Stimulated activated CD4-positive, alpha-beta T cell treated with anti-CD3 and anti-CD28 coated beads, Interleukin-1b, Interleukin-23, amount 100 ng/mL, for 48 hours (primary cell): Measurements from ENCODE around the gene DCDC2.
"Not testable (repeated sequence)": the region's sequence is repeated elsewhere in the genome, so short reads cannot be mapped to it uniquely, and the experiment has no call there.

Source experiments
- DNase-seq: peaks from one replicate; pipeline ENCODE4 v3.0.0-alpha.2; 2020

Gene DCDC2

DNA sequence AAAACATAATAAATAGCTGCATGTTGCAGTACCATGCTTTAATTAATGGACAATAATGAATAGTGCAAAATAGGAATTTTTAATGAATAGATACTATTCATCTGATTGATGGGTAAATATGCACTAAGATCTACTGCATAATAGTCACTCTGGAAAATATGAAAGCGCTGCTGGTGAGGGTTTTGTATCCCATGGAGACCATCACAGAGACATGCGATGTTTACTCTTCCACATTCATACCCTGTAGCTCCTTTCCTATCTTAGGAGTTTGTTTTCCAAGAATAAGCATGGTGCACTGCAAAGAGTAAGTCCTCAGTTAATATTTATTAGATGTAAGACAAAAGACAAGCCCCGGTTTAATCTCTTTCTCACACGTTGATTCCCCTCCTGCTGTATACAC lies 150.4 kb downstream of the DCDC2 start:
- no peak for DNase-seq

DNA sequence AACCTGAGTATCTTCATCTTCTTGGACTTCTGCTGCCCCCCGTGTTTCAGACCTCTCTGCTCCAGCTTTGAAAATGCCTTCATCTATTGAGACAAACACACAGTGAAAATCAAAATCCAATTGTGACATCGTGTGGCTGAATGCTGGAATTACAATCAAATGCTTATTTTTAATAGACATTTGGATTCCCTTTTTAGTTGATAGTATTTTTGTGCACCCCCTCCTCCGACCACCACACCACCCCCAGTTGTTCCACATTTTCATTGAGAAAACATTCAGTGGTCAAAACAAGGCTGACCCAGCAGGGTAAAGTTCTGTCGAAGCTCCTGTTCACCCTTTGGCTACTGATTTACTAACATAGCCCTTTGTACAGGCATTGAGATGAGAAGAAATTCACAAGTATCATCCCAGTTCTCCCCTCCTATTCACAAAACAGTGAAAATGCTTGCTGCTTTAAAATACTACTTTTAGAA lies 152.8 kb downstream of the DCDC2 start:
- DNase-seq: no peak

DNA sequence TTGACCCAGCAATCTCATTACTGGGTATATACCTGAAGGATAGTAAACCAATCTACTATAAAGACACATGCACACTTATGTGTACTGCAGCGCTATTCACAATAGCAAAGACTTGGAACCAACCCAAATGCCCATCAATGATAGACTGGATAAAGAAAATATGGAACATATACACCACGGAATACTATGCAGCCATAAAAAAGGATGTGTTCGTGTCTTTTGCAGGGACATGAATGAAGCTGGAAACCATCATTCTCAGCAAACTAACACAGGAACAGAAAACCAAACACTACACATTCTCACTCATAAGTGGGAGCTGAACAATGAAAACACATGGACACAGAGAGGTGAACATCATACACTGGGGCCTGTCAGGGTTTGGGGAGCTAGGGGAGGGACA lies 153.7 kb downstream of the DCDC2 start:
- DNase-seq: not testable (repeated sequence)

DNA sequence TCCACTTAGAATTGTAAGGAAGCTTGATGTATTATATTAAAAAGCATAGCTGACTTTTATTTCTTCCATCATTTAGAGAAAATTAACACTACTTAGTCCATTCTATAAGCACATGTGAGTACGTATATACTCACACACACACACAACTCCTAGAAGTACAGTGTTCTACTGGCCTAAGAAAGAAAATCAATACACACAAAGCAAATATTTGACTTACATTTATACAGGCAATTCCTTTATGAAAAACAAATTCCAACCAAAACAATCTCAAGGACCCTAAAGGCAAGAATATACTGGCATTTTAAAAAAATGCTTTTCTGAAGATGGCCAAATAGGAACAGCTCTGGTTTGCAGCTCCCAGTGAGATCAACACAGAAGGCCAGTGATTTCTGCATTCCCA lies 160.0 kb downstream of the DCDC2 start:
- no peak for DNase-seq

DNA sequence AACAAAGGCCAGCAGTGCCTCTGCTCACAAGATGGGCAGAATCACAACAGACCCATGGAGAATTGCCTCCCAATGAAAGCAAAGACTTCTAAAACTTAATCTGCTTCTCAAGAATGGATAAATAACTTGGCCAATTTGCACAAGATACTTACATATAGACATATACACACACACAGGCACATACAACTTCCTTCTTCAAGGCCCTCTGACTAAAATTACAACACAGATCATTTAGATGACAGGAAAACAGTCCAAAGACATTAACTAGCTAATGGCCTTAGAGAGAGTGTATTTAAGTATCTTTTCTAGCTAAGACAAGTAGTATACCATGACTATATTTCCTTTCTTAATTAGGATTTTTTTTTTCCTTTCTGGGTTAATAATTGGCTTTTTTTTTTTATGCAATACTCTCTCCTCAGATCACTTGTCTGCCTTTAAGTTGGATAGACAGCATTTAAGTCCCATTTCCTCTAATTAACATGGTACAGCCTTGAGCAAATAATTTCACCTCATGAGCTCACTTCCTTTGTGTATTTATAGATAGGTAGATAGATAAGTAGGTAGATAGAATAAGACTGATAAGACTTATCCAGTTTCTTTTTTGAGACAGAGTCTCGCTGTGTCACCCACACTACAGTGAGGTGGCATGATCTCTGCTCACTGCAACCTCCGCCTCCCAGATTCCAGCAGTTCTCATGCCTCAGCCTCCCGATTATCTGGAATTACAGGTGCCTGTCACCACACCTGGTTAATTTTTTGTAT lies 161.8 kb downstream of the DCDC2 start:
- no peak for DNase-seq

DNA sequence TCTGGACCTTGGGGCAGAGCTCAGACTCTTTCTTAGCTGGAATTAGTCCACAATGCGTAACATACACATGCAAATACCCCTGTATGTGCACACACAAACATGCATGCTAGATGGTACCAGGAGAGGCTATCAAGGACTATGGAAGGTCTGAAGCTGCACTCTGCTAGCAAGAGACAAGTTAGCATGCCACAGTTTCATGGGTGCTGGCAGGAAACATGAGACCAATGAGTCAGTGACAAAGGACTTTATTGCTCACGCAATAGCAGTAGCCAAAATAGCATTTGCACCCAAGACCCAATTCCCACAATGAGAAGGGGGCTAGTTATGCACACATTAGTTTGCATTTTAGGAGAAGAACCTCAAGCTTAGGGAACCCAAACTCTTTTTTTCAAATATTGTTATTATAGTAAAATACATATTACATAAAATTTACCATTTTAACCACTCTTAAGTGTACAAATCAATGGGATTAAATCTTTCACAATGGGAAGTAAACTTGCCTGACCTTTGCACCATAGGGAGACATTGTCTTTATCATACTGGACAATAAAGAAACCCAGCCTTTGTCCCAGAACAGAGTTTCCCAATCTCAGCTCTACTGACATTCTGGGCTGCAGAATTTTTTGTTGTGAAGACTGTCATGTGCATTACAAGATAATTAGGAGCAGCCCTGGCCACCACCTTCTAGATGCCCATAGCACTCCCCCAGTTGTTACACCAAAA lies 162.7 kb downstream of the DCDC2 start:
- DNase-seq: no peak

DNA sequence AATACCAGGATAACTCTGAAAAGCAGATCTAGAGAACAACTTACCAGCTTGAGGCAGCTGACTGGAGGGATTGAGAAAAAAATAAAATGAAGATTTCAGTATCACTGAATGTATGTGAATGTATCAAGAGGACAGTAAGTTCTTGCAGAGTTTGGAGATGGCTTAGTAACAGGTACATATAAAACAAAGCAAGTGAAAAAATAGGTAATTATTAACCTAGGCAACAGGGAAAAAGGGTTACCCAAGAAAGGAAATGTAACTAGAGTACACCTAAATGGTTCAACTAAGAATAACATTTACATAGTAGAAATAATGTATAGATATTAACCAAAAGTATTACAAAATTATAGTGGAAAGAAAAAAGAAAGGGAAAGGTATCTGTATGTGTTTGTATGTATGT lies 164.5 kb downstream of the DCDC2 start:
- no peak for DNase-seq

DNA sequence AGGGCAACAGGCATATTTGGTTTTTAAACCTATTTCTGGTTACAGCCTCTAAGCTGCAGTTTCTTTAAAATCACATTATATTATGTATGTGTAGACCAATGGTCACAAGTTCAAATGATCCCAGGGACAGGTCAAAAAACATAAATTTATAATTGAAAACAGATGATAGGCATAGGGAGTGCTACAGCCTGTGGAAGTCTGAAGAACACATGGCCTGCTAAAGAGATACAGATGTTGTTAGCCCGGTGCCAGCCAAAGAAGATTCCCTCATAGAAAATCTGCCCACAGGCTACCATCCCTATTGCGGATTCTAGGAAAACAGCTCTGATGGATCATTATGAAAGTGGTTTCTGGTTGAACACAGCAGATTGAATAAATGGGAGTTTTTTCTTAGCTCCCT lies 166.5 kb downstream of the DCDC2 start:
- no peak for DNase-seq

DNA sequence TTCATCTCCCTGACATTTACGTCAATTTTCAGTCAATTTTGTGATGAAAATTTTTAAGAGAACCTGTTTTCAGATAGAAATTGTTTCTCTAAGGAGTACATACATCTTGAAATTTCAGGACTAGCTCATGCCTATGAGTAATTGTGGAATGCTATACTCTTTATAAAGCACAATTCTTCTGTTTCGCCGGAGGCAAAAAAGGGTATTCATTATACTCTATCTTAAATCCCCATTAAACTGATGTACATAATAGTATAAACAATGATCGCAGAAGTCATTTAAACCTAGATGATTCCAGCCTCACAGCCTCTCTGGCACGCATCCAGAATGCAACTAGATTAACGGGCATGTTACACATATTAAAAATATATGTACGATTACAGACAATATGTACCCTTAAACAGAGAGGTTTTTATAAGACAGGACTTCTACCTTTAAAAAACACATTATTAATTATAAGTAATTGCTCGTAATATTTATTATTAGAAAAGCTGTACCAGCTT lies 169.2 kb downstream of the DCDC2 start:
- DNase-seq: no peak

DNA sequence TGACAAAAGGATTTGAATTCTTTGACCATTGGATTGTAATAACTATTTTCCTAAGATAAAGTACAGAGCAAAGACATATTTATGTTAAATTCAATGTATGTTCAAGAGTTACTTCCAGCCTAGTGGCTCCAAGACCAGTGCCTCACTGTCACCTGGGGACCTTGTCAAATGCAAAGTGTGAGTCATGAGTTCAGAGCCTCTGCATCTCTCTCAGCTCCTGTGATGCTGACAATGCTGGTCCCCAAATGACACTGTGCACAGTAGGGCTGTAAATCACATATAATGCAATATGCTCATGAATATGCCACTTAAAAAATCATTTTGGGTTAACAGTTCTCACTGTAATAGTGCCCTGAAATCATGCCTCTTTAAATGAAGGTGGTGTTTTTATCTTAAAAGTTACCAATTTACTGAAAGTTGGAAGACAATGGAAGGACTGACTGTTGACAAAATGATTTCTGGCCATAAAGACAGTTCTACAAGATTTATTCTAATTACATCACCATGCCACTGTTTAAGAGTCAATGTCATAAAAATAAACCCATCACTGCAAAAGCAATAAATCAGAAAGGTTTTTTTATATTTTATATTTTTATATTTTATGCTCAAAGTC lies 169.8 kb downstream of the DCDC2 start:
- no peak for DNase-seq

DNA sequence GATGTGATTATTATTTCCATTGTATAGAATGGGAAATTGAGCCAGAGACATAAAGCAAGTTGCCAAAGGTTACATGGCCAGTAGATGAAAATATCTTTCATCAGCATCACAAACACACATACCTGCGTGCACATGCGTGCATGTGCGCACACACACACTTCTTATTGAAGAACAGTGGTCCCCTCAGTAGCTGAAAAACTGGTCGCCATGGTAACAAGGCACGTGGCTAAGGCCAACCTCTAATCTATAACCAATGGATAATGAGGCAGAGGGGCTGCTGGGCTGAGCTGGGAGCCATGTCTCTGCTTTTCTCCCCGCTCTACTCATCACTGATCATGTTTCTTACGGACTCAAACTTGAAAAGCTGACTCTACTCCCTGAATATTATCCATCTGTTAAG lies 171.5 kb downstream of the DCDC2 start:
- no peak for DNase-seq

DNA sequence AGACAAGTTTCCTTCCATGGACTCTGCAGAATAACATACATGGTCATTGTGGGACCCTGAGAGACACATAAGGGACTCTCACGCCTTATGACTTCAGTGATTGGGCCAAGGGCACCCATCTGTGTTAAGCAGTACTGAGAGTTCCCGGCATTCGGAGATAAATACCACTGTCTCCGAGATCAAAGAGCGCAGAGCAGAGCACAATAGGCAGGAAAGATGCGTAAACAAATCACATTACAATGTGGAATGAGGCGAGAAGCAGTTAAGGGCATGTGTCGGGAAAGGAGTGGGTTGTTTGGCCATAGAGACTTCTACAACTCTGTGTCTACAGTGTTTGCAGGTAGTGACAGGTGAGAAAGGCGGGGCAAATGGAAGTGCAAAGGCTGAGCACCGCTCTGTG lies 174.3 kb downstream of the DCDC2 start:
- DNase-seq: no peak

DNA sequence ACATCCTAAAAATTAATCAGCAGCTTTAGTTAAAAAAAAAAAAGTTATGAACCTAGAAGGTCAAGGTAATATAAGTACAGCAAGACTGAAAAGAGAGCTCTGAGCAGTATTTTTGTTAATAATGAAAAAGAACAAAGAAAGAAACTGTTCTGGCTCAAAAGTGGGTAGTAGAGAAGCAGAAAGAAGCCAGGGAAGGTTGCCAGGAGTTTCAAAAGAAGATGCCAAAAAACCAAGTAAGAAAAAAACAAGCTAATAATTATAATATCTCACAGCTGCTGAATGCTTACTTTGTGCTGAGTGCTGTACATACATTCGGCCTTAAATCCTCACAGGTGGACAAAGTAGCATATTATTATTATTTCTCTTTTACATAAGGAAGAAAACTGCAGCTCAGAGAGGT lies 200.0 kb downstream of the DCDC2 start:
- DNase-seq: no peak

DNA sequence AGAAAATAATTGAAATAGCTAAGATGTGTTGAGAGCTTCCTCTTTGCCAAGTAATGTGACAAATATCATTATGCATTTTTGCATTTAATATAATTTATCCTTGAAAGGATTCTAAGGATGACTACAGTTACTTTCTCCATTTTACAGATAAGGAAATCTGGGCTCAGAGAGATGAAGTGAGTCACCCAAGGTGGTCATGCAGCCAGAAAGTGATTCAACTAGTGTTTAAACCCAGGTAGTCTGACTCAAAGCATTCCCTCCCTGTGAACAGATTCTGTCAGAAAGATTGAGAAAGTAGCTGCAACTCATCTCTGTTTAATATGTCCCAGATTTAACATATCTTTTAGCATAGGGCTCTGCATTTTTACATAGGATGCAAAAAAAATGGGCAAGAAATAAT lies 203.7 kb downstream of the DCDC2 start:
- DNase-seq: no peak

DNA sequence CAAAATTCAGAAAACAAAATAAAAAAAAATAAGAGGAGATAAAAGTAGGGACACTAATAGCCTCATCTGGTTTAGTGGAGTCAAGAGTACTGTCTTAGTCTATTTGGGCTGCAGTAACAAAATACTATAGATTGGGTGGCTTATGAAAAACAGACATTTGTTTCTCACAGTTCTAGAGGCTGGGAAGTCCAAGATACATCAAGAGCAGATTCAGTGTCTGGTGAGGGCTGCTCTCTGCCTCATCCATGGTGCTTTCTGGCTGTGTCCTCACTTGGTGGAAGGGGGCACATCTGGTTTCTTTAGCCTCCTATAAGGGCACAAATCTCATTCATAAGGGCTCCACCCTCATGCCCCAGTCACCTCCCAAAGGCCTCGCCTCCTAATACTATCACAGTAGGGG lies 205.8 kb downstream of the DCDC2 start:
- DNase-seq: no peak

DNA sequence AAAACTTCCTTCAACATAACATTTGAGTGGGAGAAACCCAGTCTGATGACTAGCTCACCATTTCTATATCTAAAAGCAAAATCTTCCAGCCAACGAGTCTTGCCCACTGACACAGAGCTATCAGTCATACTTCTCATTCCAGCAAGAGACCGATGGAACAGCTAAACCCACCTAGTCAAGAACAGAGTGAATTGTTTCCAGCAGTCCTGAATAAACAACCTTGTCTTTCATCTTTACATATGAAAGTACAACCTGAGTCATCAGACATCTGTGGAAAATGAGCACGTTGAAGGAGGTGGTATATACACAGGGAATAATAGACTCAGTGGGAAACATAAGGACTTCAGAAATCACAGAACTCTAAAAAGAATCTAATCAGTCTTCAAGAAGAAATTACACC lies 208.0 kb downstream of the DCDC2 start:
- no peak for DNase-seq

DNA sequence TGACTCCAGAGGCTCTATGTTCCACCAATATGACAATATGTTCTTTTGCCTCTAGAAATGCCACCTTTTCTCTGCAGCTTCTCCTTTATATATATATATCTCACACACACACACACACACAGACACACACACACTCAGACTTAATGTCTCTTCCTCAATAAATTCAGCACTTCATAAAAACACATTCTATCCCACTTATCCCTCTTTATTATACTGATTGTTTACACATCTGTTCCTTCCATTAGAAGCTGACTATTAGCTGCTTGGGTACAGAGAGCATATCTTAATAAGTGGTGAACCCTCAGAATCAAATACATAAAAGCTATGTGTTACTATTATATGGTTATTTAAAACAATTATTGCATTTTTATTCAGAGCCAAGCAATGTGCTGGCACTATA lies 208.6 kb downstream of the DCDC2 start:
- DNase-seq: no peak

DNA sequence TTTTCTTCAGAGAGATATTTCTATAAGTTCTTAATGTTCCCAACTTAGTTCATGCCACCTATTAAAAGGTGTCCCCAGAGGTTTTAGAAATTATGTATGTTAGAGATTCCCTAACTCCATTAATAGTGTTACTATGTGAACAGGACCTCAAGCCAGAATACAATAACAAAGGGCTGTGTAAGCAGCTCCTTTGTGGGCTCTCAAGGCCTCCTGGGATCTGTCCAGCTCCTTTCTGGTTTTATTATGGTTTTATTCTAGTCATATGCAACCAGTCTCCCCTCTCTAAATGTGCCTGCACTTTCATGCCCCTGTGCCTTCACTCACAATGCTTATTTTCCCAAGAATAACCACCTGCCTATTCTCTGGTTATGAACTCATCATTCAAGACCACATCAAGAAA lies 209.2 kb downstream of the DCDC2 start:
- no peak for DNase-seq

DNA sequence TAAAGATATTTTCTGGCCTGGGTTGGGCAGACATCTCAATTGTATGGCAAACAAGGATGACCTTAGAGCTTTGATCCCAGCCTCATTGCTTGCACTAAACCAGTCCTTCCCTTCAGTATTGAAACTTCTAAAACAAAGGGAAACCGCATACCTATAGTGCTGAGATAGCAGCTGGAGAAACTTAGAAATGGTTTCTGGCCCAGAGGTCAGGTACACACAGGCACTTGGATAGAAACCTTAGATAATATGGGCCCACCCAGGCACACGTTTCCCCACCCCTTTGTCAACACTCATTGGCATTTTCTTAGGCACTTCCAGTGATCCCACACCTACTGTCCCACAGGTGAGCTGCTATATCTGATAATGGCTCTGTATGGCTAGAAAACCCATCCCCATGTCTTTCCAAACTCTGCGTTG lies 209.7 kb downstream of the DCDC2 start:
- no peak for DNase-seq

DNA sequence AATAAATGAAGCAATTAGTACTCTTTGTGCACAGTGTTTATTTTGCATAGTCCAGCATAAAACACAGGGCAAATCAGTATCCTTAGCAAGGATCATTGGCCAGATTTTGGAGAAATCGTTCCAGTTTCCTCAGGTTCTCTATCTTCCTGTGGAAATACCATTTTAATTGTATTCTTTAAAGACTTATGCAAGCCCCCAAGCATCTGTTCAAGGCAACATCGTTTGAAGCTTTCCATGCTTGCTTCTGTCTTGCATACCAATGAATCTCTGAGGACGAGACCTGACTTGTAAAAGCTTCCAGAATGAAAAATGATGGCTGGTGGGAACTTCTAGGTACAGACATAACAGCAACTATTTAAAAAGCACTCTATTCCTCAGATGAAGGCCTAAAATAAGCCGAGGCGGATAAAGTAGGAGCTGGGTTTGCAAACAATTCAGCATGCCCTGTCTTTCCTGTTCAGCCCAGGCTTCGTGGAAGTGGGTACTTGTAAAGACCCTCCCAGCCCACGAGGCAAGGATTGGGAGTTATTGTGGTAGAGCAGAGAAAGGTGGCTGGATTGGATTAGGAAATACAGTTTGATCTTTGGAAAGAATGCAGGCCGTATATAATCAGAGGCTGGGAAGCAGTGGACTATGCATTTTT lies 210.2 kb downstream of the DCDC2 start:
- no peak for DNase-seq

DNA sequence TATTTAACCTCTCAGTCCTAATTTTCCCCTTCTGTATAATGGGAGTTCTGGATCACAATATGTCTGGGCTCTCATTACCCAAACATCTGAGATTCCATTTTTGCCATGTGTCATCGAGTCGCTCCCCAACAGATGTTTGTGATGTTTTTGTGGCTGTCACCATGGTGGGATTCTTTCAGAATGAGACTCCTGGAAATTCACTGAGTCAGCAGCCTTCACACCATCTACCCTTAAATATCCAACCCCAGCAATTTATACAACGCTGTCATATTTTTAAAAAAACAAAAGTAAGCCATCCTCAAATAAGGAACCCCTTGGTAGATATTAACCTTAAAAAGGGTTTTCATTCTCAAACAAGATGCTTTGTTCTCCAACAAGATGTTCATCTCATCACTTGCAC lies 211.0 kb downstream of the DCDC2 start:
- no peak for DNase-seq

DNA sequence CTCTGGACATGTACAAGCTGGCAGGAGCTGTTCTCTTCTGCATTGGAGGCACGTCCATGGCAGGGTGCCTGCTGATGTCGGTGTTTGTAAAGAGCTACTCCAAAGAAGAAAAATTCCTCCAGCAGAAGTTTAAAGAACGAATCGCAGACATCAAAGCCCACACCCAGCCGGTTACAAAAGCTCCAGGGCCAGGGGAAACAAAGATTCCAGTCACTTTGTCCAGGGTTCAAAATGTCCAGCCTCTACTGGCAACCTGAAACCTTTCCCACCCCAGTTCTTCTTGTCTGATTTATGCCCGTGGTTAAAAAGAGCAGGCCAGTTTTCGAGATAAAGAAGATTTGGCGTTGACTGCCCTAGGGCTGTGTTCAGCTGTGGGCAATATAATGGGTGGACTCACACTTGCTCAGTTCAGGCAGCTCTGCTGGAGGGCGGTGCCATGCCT lies 212.1 kb downstream of the DCDC2 start:
- DNase-seq: no peak

DNA sequence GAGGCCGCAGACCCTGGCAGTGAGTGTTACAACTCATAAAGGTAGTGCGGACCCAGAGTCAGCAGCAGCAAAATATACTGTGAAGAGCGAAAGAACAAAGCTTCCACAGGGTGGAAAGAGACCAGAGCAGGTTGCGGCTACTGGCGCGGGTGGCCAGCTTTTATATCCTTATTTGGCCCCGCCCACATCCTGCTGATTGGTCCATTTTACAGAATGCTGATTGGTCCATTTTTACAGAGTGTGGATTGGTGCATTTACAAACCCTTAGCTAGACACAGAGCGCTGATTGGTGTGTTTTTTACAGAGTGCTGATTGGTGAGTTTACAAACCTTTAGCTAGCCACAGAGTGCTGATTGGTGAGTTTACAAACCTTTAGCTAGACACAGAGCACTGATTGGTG lies 215.1 kb downstream of the DCDC2 start:
- not testable (repeated sequence) for DNase-seq
